Fibroblast of lung (primary cell): ENCODE results near the gene NT5C3B. TPM values are rescaled to one million over a fixed set of nuclear protein-coding genes. Genes with fewer than 3 reads are reported as not detected.

ENCODE experiments used
- DNase-seq, 2 donors: peaks; one replicate each; pipeline versions ENCODE4 v3.0.0 to v3.0.0-alpha.2; 2010; ENCODE audit warnings: low read depth in 2 of 2
- H2AFZ ChIP-seq: 2 replicates; pipeline ENCODE4 v1.5.1; 2012; ENCODE audit warnings: low read length, control low read depth, inconsistent platforms
- H3K27ac ChIP-seq: 2 replicates; pipeline ENCODE4 v1.5.1; 2011; ENCODE audit warnings: low read length, control low read depth; ENCODE audit not compliant: insufficient read depth
- H3K27me3 ChIP-seq: 2 replicates; pipeline ENCODE4 v1.5.1; 2011; ENCODE audit warnings: mild to moderate bottlenecking, low read length; ENCODE audit not compliant: control insufficient read depth, insufficient read depth
- H3K36me3 ChIP-seq: 2 replicates; pipeline ENCODE4 v1.5.1; 2011; ENCODE audit warnings: low read length; ENCODE audit not compliant: control insufficient read depth, insufficient read depth
- H3K4me1 ChIP-seq: 2 replicates; pipeline ENCODE4 v1.5.1; 2011; ENCODE audit warnings: low read length; ENCODE audit not compliant: control insufficient read depth, insufficient read depth; ENCODE audit errors: extremely low read depth
- H3K4me2 ChIP-seq: 2 replicates; pipeline ENCODE4 v1.5.1; 2011; ENCODE audit warnings: low read length, control low read depth; ENCODE audit not compliant: insufficient read depth; ENCODE audit errors: extremely low read depth
- H3K4me3 ChIP-seq, 4 experiments: fragments of 200-600 bp in 1 of 4; sonication (generic) in 1 of 4; replicated peaks in 1 of 4; 2 replicates each; pipeline ENCODE4 v1.5.1; 2011 to 2016; ENCODE audit warnings: low read length in 4 of 4, low read depth in 3 of 4, mild to moderate bottlenecking in 3 of 4, control low read depth in 2 of 4, inconsistent platforms in 1 of 4, mixed read lengths in 1 of 4; ENCODE audit not compliant: insufficient read depth in 1 of 4; ENCODE audit errors: control extremely low read depth in 1 of 4
- H3K79me2 ChIP-seq: 2 replicates; pipeline ENCODE4 v1.5.1; 2012; ENCODE audit warnings: mild to moderate bottlenecking, low read length, inconsistent platforms; ENCODE audit not compliant: control insufficient read depth, insufficient read depth
- H3K9ac ChIP-seq: 2 replicates; pipeline ENCODE4 v1.5.1; 2011; ENCODE audit warnings: mild to moderate bottlenecking, low read length, control low read depth; ENCODE audit not compliant: insufficient read depth
- H3K9me3 ChIP-seq: 2 replicates; pipeline ENCODE4 v1.5.1; 2012; ENCODE audit warnings: low read depth, low read length; ENCODE audit not compliant: control insufficient read depth, insufficient read depth
- H4K20me1 ChIP-seq: 2 replicates; pipeline ENCODE4 v1.5.1; 2011; ENCODE audit warnings: low read length; ENCODE audit not compliant: control insufficient read depth, insufficient read depth; ENCODE audit errors: extremely low read depth
- CTCF ChIP-seq, 2 donors: IDR thresholded peaks in 1 of 2; conservative IDR thresholded peaks in 1 of 2; 1 replicate in 1 of 2; 2 replicates in 1 of 2; pipeline ENCODE4 v1.5.1; 2011 to 2012; ENCODE audit warnings: low read length in 2 of 2, control low read depth in 1 of 2, inconsistent platforms in 1 of 2, low read depth in 1 of 2, mild to moderate bottlenecking in 1 of 2
- EZH2 ChIP-seq: IDR thresholded peaks from 2 replicates; pipeline ENCODE4 v1.5.1; 2012; ENCODE audit warnings: low read length, control low read depth, mild to moderate bottlenecking; ENCODE audit errors: missing control alignments
- polyA plus RNA-seq, 2 donors: library from polyadenylated mRNA; depleted of rRNA in 1 of 2; stranded (reverse) in 1 of 2; unstranded in 1 of 2; fragments of >200 nt; gene quantifications; 2 replicates each; pipeline ENCODE4 v1.2.1, GENCODE V29; 2011 to 2012; ENCODE audit warnings: missing spikeins in 1 of 2
- total RNA-seq: library from RNA; depleted of rRNA; stranded (reverse); fragments of >200 nt; gene quantifications from 2 replicates; pipeline ENCODE4 v1.2.1, GENCODE V29; 2014

Gene NT5C3B
- total and polyA plus RNA-seq, 2 donors (not counting 1 experiment from before 2014, with no cell fraction given), result 61.9 to 83.5 TPM

- Histone ChIP-seq H2AFZ (no peak within 1 kb of the TSS), H4K20me1 (no peaks in the 10 kb centered on the region), H3K4me1 (peaks cover 5% of the 10 kb centered on the region), H3K79me2 (no peaks in the 10 kb centered on the region), H3K9me3 (no peaks in the 10 kb centered on the region), H3K4me3 (peak within 1 kb of the TSS; percentile 53 to 67 (median 58)), H3K4me2 (peak within 1 kb of the TSS; percentile 68), H3K27ac (no peak within 1 kb of the TSS), H3K36me3 (no peaks in the 10 kb centered on the region), H3K9ac (peak within 1 kb of the TSS; percentile 50), H3K27me3 (peaks cover 5% of the 10 kb centered on the region)
- TF ChIP-seq EZH2 (no peak), CTCF (conservative IDR thresholded peaks at IDR 0.05 in 1 of 2, IDR thresholded peaks at IDR 0.05 in 1 of 2; ENCODE audit: low read depth in 1 of 2, low read length in 2 of 2) (peak in 1 of 2 donors; percentile 26)
- peak; percentile 98 to 99 for DNase-seq
Observed at GRCh38 chr17:41786227-41787020, 49.6 kb downstream of the NT5C3B start, which contains the start of gene JUP. Gene JUP, minus strand, starts transcription at chr17:41786711. Its CDS starts 14,857 bp downstream, at chr17:41771854.

GRCh38 chr17:41785859-41786226, 50.2 kb downstream of the NT5C3B start:
- peaks cover 5% of the 10 kb centered on the region for H3K27me3 ChIP-seq
- H2AFZ ChIP-seq, result no peak overlapping the region
- no peaks in the 10 kb centered on the region for H3K79me2 ChIP-seq
- H4K20me1 ChIP-seq, result no peaks in the 10 kb centered on the region
- TF ChIP-seq EZH2 (no peak), CTCF (conservative IDR thresholded peaks at IDR 0.05 in 1 of 2, IDR thresholded peaks at IDR 0.05 in 1 of 2; ENCODE audit: low read depth in 1 of 2, low read length in 2 of 2) (no peak)
- H3K36me3 ChIP-seq, result no peaks in the 10 kb centered on the region
- peak overlapping the region; percentile 62 for H3K4me2 ChIP-seq
- H3K4me1 ChIP-seq, result peaks cover 5% of the 10 kb centered on the region
- peak overlapping the region; percentile 53 to 67 (median 58) for H3K4me3 ChIP-seq
- H3K9ac ChIP-seq, result peak overlapping the region; percentile 50
- DNase-seq, result peak in 1 of 2 donors; percentile 22
- no peaks in the 10 kb centered on the region for H3K9me3 ChIP-seq
- no peak overlapping the region for H3K27ac ChIP-seq

- peaks cover 5% of the 10 kb centered on the region for H3K4me1 ChIP-seq
- no peak overlapping the region for H2AFZ ChIP-seq
- DNase-seq, result peak in 1 of 2 donors; percentile 29
- no peaks in the 10 kb centered on the region for H4K20me1 ChIP-seq
- H3K9me3 ChIP-seq, result no peaks in the 10 kb centered on the region
- no peak overlapping the region for H3K27ac ChIP-seq
- H3K4me2 ChIP-seq, result peak overlapping the region; percentile 62
- H3K9ac ChIP-seq, result no peak overlapping the region
- TF ChIP-seq CTCF (conservative IDR thresholded peaks at IDR 0.05 in 1 of 2, IDR thresholded peaks at IDR 0.05 in 1 of 2; ENCODE audit: low read depth in 1 of 2, low read length in 2 of 2), result no peak
- TF ChIP-seq EZH2, result no peak
- H3K79me2 ChIP-seq, result no peaks in the 10 kb centered on the region
- no peaks in the 10 kb centered on the region for H3K36me3 ChIP-seq
- H3K4me3 ChIP-seq, result peak overlapping the region; percentile 53 to 67 (median 58)
- peaks cover 5% of the 10 kb centered on the region for H3K27me3 ChIP-seq
Observed at GRCh38 chr17:41785091-41785858, 50.8 kb downstream of the NT5C3B start.
